Chondrocyte (in vitro differentiated cells): ENCODE data around the gene MAP7D1. TPM values are rescaled to one million over a fixed set of nuclear protein-coding genes. Genes with fewer than 3 reads are reported as not detected.
A peak's percentile ranks its signal among the peaks of the same experiment; 100 is the strongest.

Source experiments
- DNase-seq: peaks from one replicate; pipeline ENCODE4 v3.0.0; 2021; ENCODE audit warnings: mixed read lengths, low spot score
- H3K27ac Mint-ChIP-seq: one replicate; pipeline ENCODE4 v1.8.0; 2021; ENCODE audit warnings: mild to moderate bottlenecking, moderate library complexity, mixed read lengths; ENCODE audit not compliant: unreplicated experiment
- H3K27me3 Mint-ChIP-seq: 2 replicates; pipeline ENCODE4 v1.8.0; 2021; ENCODE audit warnings: low read depth, mixed read lengths
- H3K36me3 Mint-ChIP-seq: 2 replicates; pipeline ENCODE4 v1.8.0; 2021; ENCODE audit warnings: low read depth, mixed read lengths
- H3K4me1 Mint-ChIP-seq: 2 replicates; pipeline ENCODE4 v1.8.0; 2021; ENCODE audit warnings: low read depth, mild to moderate bottlenecking, mixed read lengths
- H3K4me3 Mint-ChIP-seq: one replicate; pipeline ENCODE4 v1.8.0; 2021; ENCODE audit warnings: mild to moderate bottlenecking, moderate library complexity, mixed read lengths; ENCODE audit not compliant: unreplicated experiment
- H3K9me3 Mint-ChIP-seq: 2 replicates; pipeline ENCODE4 v1.8.0; 2021; ENCODE audit warnings: low read depth, mixed read lengths
- CTCF ChIP-seq: fragments of 200-600 bp; sonication (generic); IDR thresholded peaks from 2 replicates; pipeline ENCODE4 v1.5.0; 2021; ENCODE audit warnings: antibody characterized with exemption, mild to moderate bottlenecking, moderate library complexity
- total RNA-seq: library from RNA; stranded (reverse); gene quantifications from 3 replicates; pipeline ENCODE4 v1.2.1, GENCODE V29; 2021

MAP7D1 gene
- total RNA-seq, 1 donor from 2014 or later, result 177 TPM

- Mint-ChIP-seq H3K27ac (no peak overlapping the region), H3K4me3 (no peak overlapping the region), H3K4me1 (peaks cover 18% of the 10 kb centered on the region), H3K36me3 (peaks cover 36% of the 10 kb centered on the region), H3K27me3 (no peaks in the 10 kb centered on the region), H3K9me3 (no peaks in the 10 kb centered on the region)
- TF ChIP-seq CTCF, result no peak
- no peak for DNase-seq
Observed at GRCh38 chr1:36176106-36176949, 20.4 kb downstream of the MAP7D1 start.

GRCh38 chr1:36177589-36178431 lies 21.9 kb downstream of the MAP7D1 start:
- Mint-ChIP-seq H3K27ac (no peak overlapping the region), H3K27me3 (no peaks in the 10 kb centered on the region), H3K4me3 (no peak overlapping the region), H3K9me3 (no peaks in the 10 kb centered on the region), H3K36me3 (peaks cover 36% of the 10 kb centered on the region), H3K4me1 (peaks cover 16% of the 10 kb centered on the region)
- no peak for DNase-seq
- no peak for TF ChIP-seq CTCF

- no peak for TF ChIP-seq CTCF
- Mint-ChIP-seq H3K36me3 (peaks cover 33% of the 10 kb centered on the region), H3K9me3 (no peaks in the 10 kb centered on the region), H3K4me3 (no peak overlapping the region), H3K27ac (no peak overlapping the region), H3K27me3 (no peaks in the 10 kb centered on the region), H3K4me1 (peaks cover 19% of the 10 kb centered on the region)
- peak; percentile 87 for DNase-seq
Observed at GRCh38 chr1:36178471-36179219, 22.7 kb downstream of the MAP7D1 start.

GRCh38 chr1:36179220-36179600 lies 23.2 kb downstream of the MAP7D1 start:
- DNase-seq, result no peak
- no peak overlapping the region for H3K27ac Mint-ChIP-seq
- no peaks in the 10 kb centered on the region for H3K27me3 Mint-ChIP-seq
- H3K4me1 Mint-ChIP-seq, result peaks cover 20% of the 10 kb centered on the region
- H3K4me3 Mint-ChIP-seq, result no peak overlapping the region
- TF ChIP-seq CTCF, result no peak
- no peaks in the 10 kb centered on the region for H3K9me3 Mint-ChIP-seq
- H3K36me3 Mint-ChIP-seq, result peaks cover 27% of the 10 kb centered on the region

- no peaks in the 10 kb centered on the region for H3K9me3 Mint-ChIP-seq
- H3K4me1 Mint-ChIP-seq, result peaks cover 18% of the 10 kb centered on the region
Observed at GRCh38 chr1:36182734-36183133, 26.8 kb downstream of the MAP7D1 start.

More at GRCh38 chr1:36182734-36183133, 26.8 kb downstream of the MAP7D1 start:
- DNase-seq, result no peak
- peak overlapping the region; percentile 45 for H3K27ac Mint-ChIP-seq
- no peak for TF ChIP-seq CTCF
- H3K27me3 Mint-ChIP-seq, result no peaks in the 10 kb centered on the region
- H3K4me3 Mint-ChIP-seq, result no peak overlapping the region
- H3K36me3 Mint-ChIP-seq, result peaks cover 19% of the 10 kb centered on the region
